Putamen (tissue), 1 donor: ENCODE data around the gene CCDC187.

Source experiments
- DNase-seq: peaks from one replicate; pipeline ENCODE4 v3.0.0-alpha.2; 2016; ENCODE audit warnings: low spot score

CCDC187 gene

DNA sequence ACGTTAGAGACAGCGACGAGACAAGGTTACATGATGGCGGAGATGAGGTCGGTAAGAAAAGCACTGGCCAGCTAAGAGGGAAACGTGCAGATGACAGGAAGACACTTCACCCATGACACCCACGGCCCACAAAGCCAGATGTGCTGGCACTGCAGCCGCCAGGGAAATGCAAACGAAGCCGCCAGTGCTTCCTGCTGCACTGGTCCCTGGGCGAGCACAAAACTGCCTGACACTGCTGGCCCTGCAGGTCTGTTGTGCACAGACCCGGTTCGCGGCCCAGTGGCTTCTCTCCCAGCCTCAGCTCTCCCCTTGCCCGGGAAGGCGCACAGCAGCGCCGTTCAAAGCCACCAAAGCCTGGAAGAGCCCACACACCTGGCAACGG is 78.5 kb downstream of the CCDC187 start:
- DNase-seq = no peak

DNA sequence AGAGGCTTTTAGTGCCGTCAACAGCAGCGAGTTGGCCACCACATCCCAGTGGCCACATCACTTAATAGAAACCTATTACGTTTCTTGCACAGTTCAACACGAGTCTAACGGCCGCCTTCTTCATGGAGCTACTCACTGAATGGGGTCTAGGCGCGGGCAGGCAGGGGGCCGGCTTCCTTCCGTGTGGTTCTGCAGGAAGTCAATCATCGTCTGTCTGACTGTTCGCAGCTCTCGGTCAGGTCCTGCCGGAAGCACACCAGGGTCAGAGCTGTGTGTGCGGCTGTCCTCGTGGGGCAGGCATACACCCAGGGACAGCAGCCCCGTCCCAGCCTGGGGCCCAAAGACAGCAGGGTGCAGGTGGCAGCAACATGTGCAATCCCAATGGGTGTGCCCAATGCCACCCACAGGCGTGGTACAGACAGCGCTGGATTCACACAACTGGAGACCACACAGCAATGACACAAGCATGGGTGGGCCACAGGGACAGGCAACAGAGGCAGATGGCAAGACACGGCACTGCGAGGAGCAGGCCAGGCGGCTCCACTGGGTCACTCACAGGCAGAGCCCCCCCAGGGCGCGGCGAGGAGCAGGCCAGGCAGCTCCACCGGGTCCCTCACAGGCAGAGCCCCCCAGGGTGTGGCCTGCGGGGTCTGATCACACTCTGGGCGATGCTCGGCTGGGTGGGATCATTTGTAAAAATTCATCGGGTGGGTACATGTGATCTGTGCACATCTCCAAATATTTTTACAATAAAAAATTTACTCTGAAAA is 79.8 kb downstream of the CCDC187 start:
- DNase-seq = no peak

DNA sequence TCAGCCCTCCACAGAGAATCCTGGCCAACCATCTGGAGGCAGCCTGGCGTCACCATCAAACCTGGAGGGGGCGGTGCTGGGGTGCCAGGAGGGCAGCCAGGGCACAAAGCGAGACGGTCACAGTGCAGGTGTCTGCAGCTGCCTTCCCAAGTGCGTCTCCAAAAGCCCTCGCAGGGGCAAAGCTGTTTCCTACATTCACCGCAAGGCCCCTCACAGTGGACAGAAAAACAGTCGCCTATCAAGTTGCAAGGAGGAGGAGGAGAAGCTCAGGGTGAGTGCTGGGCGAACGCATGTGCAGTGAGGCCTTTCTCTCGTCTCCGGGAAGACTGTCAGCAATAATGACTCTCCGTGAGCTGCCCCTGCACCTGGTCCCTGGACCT is 81.0 kb downstream of the CCDC187 start:
- no peak for DNase-seq

DNA sequence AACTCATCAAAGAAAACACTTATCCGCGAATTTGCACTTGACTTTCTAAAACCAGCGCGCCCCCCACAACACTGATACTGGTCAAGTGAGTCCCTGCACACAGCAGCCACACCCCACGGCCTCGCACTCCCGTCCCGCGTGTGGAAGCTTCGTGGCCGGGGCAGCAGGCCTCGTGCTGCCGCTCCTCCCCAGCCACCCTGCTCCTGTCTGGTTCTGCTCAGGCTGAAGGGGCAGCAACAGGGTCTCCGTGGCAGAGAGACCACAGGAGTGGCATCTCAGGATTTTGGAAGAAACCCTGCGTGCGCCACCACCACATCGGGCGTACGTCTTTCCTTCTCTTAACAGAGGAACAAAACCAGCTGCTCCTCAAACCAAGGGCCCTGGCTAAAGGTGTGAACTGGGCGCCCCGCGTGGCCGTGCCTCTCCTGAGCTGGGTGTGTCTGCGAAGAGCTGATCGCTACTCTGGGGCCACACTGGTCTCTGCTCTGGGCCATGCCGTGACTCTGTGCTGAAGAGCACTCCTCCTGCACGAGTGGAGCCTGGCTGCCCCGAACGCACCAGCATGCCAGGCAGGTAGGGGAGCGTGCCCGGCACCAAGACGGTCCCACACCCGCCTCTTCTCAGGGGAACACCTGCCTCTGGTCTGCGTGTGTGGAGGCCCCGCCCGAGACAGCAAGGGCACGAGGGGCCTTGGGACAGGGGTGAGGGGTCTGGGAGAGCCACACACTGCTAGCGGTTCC is 81.6 kb downstream of the CCDC187 start:
- no peak for DNase-seq

DNA sequence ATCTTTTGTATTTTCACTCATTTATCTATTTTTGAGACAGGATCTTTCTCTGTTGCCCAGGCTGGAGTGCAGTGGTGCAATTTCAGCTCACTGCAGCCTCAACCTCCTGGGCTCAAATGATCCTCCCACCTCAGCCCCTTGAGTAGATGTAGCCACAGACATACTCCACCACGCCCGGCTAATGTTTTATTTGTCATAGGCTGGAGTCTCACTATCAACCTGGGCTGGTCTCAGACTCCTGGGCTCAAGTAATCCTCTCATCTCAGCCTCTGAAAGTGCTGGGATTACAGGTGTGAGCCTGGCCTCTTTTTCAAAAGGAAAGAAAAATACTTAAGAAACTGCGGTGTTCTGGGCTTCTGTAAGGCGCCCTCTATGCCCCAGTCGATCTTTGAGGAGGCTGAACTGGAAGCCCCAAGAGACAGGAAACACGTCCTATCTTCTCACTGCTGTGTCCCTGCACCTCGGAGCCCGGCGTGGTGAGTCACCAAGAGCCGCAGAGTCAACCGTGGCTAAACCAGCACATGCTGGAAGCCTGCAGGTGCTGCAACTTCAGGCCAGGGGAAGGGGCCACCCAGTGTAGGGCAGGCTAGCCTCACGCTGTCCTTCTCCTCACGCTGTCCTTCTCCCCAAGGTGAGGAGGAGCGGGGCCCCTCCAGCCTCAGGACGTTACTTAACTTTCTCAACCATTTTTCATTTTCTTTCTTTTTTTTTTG is 83.7 kb downstream of the CCDC187 start:
- no peak for DNase-seq

DNA sequence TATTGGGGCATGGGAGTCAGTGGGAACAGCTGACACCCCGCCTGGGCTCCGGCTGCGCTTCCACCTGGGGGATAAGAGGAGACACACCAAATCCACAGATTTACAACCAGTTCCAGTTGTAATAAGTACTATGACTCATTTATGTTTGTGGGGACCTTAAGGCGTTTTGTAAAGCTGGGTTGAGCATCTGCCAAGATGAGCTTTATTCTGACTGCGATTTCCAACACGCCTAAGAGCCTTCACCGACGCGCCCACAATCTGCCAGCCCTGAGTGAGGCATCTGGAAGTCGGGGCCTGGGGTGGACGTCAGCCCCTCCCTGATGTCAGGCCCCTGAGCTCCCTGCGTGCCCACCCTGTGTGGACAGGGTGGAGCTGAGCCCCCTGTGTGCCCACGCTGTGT is 84.6 kb downstream of the CCDC187 start:
- no peak for DNase-seq

DNA sequence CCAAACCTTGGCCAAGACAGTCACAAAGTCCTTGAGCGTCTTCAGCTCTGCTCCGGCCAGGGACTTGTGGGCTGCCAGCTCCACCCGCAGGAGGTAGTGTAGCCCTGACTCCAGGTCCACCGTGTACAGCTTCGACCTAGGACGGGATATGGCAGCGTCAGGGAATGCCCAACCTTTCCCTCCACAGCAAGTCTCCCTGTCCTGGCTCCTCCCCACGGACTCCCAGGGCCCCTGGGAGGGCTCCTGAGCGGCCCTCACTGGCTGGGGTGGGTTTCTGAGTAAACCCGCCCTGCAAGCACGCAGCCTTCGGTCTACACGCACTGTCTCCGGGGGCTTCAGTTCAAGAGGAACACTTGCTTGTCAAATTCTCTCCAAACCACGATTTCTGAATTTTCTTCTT is 85.2 kb downstream of the CCDC187 start:
- DNase-seq = no peak

DNA sequence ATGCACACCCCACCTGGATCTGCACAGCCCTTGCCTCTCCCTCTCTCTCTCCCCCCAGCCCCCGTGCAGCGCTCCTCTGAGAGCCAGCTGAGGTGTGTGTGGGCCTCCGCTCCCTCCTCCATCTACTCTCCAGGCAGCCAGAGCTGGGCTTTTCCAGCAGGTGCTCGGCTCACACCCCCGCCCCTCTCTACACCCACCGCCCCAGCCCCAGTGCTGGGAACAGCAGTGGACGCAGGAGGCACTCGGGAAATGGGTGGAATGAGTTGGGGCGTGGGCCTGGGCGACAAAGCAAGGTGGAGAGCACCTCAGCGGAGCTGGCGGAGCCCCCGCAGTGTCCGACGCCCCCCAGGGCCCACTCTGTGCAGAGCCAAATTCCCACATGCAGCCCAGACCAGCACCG is 85.6 kb downstream of the CCDC187 start:
- DNase-seq = no peak

DNA sequence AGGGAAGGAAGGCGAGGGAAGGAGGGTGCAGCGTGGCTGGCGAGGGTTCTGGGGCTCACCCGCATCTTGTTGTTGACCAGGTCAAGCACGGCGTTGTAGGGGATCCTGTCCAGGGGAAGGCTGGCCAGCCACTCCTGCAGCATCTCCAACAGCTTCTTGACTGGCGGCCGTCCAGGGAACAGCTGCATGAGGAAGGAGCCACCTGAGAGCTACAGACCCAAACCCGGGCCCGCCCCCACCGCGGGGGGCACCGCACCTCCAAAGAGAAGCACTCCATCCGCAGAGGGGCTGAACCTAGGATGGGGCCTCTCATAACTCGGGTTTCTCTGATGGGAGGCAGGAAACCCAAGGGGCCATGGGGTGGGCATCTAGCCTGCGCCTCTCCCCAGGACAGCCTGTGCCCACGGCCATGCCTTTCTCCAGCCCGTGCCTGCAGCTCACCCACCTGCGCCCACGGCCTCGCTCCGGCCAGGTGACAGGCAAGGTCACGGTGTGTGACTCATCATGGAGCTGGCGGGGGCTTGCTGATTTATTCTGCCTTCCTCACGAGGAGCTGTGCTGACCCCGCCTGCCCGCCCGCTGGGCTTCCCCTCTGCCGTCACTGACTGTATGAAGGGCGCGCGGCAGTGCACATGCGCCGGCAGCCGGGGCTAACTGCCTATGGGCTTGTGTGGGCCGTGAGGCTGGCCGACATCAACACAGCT is 87.2 kb downstream of the CCDC187 start:
- no peak for DNase-seq

DNA sequence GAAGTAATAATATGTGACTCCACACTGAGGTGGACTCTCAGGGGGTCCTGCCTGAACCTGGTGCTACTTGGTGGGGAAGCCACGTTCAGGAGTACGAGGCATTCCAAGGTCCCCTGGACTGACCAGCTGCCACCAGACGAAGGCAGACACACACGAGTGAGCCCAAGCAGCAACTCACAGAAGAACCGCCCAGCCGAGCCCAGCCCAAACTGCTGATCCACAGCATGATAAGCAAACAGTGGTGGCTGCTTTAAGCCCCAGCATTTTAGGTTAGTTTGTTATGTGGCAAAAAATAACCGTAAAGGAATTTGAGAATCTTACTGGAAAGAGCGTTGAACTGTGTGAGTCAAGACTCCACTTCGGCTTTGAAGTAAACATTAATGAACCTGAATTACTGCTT is 90.2 kb downstream of the CCDC187 start:
- no peak for DNase-seq

DNA sequence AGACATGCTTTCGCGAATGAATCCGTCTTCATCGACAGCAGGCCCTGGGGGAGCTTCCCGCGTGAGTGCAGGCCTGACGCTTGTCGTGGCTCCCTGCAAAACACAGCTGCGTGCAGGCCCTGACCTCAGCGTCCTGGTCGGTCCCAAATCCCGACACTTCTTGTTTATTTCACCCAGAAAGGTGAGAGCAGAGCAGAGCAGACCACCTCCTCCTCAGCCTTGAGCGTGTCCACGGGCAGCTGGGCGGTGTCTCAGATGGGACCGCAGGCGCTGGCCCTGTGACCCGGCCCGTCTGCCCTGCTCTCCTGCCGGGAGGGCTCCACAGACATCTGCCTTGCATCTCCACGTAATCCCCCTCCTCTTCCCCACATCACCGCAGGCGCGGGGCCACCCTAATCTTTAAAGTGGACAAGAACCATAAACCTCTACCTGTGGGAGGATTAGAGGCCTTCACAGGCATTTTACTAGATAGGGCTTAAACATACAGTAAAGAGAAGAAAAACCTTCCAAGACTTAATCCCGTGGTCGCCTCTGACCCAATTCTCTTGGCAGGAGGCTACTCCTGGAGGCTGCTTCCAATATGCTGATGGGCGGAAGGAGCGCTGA is 91.4 kb downstream of the CCDC187 start:
- no peak for DNase-seq

DNA sequence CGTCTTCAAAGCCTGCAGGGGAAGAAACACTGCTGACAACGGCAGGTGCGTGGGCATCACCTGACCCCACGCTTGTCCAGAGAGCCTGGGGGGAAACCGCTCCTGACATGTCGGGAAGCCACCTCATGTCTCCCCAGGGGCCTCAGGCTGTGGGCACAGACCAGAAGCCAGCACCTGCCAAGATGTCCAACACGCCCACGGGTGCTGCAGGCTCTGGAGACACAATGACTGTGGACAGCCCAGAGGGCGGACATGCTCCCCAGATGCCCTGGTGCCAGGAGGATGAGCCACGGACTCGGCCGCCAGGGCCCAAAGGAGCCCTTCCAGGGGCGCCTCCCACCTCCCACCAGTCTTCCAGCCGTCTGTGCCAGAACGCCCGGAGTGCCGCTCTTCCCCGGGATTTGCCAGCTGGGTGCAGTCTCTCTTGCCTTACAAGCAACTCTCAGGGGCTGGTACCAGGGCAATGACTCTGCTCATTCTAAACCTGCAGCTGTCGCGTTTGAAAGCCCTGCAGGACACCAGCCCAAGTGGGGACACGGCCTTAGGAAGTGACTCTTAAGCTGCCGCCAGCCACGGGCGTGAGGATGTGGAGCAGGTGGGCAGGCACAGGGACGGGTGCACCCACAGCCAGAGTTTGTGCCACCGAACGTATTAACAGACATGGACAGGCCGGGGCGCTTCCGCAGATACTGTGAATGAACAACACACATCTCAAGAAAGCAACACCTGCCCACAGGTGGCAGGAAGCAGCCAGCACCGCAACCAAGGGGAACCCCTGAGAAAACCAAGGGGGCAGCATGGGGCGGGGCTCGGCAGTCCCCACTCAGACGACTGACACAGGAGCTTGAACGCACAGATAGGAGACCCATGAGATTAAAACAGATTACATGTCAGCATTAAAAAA is 92.2 kb downstream of the CCDC187 start:
- DNase-seq = no peak

DNA sequence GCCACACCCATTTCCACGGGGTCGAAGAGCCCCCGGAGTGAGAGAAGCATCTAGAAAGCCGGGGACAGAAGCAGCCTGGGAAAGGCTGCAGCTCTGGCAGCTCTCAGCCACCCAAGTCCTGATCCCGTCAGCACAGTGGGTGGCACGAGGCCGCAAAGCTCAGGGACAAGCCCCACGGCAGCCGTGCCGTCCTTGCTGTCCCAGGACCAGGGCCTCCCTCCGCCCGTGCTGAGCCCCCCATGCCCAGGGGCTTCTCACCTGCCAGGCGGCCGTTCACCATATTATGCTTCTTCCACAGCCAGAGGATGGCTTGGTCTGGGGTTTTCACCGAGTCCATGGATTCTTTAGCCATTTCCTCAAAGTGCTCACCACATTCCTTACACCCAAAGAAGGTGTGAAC is 92.9 kb downstream of the CCDC187 start:
- no peak for DNase-seq

DNA sequence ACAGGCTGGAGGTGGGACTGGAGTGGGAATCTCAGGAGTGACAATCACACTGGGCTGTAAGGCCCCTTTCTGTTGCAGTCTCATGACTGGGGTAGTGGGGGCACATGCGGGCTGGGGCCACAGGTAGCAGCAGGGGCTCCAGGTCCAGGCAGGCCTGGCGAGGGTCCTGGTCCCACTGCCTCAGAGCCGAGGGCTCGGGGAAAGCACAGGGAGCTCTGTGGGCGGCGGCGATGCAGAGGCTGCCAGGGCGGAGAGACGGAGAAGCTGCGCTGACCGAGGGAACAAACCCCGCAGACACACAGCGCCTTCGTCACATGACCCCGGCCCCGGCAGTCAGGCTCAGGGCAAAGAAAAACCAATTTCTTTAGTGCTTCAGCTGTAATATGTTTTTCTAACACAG is 93.6 kb downstream of the CCDC187 start:
- DNase-seq = no peak

DNA sequence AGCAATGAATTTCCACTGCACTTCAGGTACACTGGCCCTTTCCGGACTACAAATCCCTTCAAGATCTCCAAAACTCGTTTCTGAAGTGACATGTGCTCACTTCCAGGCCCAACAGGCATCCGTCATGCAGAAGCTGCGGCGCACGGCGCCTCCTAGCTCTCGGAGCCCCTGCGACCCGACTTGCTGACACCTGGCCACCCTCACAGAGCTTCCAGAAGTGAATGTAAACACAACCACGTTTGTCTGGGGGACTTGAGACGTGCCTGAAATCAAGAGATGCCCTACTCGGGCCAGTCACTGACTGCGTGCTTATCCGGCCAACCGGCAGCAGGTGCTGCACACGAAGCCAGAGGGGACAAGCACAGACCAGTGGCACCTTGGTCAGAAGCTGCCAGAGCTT is 94.1 kb downstream of the CCDC187 start:
- DNase-seq = no peak

DNA sequence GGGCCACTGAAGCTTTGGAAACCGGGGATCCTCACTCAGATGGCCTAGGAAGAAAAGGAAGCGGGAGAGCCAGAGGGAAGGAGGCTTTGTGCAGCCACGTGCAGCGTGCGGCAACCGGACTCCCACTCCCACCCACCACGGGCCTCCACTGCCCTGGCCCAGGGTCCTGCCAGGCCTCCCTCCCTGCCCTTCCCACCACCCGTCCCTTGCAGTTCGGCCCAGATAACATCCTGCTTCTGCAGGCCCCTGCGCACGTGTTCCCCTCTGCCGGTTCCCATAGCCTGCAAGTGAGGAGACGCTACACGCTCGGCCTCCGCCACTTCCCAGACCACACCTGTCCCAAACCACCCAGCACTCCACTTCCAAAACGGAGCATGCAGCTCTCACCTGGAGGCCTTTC is 94.7 kb downstream of the CCDC187 start:
- no peak for DNase-seq

DNA sequence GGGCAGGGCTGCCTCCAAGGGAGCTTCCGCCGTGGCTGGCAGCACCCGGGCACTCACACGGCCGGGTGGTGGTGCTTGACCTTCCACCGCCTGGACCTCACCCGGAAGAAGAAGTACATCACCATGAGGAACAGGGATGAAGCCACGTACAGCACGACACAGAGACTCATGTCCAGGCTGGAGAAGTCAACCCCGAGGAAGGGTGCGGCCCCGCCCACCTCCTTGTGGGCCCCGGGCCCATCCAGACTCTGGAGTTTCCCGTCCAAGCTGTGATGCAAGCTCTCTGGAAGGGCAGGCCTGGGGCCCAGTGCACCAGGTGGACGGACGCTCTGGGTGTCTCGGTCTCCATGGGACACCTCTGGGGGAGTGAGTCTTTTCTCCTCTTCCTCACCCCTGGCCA is 95.2 kb downstream of the CCDC187 start:
- DNase-seq = no peak

DNA sequence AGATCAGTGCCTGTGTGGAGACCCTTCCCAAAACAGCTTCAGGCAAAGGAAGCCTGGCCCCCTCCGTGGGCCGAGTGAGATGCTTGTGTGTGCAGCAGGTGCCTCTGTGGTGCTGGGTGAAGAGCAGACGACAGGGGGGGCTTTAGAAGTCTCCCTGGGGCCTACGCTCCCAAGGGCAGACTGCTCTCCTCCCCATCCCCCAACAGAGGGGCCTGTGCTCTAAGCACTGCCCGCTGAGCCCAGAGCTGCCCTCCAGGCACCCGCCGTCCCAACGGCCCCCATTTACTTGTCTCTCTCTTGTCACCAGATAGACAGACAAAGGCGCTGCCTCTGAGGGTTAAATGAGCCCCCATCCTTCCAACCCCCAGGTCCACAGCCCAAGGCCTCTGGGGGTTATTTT is 96.3 kb downstream of the CCDC187 start:
- DNase-seq = no peak

DNA sequence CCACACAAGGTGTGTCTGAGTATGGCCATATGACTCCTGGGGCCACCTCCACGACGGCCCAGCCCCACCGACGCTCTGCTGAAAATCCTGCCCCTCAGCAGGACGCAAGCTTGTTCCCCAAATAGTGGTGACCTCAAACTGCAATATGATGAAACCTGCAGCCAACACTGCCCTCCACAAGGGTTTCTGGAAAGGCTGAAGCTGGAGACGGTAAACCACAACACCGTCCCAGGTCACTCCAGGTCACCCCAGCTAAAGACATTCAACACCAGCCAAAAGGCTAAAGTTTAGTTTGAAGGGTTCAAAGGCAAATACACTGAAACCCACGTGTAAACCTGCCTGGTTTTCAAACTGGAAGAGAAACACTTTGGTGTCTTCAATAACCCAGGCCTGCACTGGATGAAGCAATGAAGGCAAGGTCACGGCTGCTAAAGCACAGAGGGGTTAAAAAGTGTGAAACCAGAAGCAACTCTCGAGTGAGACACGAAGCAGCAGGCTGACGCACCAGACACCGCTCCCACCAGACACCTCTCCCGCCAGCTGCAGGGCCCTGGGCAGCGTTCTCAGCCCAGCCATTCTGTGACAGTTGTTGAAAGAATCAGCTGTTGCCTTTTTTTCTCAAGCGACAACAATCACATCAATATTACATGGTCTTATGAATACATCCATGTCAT is 97.2 kb downstream of the CCDC187 start:
- no peak for DNase-seq

DNA sequence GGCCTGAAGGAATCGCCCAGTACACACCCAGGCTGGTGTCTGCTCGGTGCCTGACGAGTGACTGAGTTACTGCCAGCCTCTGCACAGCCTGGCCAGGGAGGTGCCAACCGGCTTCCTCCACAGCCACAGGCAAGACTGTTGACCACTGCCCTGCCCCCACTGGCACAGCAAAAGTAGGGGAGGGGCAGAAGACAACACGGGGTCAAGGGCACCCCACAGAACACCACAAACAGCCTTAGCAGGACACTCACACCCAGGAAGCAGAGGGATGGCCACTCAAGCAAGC is 98.2 kb downstream of the CCDC187 start:
- DNase-seq = no peak
